HEK293 (cell line): ENCODE results near the gene SHROOM3.

Source experiments
- CTCF ChIA-PET: fragments of 350-600 bp; formaldehyde crosslinking; extraction: SDS; loops from one replicate; lab custom pipeline; 2021; ENCODE audit warnings: antibody characterized with exemption; lab: Yijun Ruan, JAX
- POLR2A ChIA-PET: fragments of 300-600 bp; formaldehyde crosslinking; extraction: SDS; loops from one replicate; lab custom pipeline; 2020; ENCODE audit warnings: antibody characterized with exemption, inconsistent platforms; lab: Yijun Ruan, JAX
- H3K27ac ChIP-seq: fragments of 200-500 bp; sonication (Bioruptor generic); 2 replicates; pipeline ENCODE4 v1.5.1; 2014; ENCODE audit warnings: low read depth, low read length, control low read depth, inconsistent platforms; ENCODE audit errors: extremely low read depth
- H3K36me3 ChIP-seq, 2 experiments: fragments of 200-500 bp in 1 of 2; sonication (Bioruptor generic) in 1 of 2; 1 replicate in 1 of 2; 2 replicates in 1 of 2; pipeline ENCODE4 v1.5.1; 2014 to 2017; ENCODE audit warnings: inconsistent platforms in 2 of 2, low read length in 2 of 2; ENCODE audit not compliant: control insufficient read depth in 2 of 2, insufficient read depth in 1 of 2
- H3K4me1 ChIP-seq: fragments of 200-500 bp; sonication (Bioruptor generic); 2 replicates; pipeline ENCODE4 v1.5.1; 2014; ENCODE audit warnings: mild to moderate bottlenecking, low read length, inconsistent platforms; ENCODE audit not compliant: control insufficient read depth, insufficient read depth
- H3K4me3 ChIP-seq: 2 replicates; pipeline ENCODE4 v1.5.1; 2011; ENCODE audit warnings: low read depth, mild to moderate bottlenecking, control low read depth, low read length, moderate library complexity
- H3K9me3 ChIP-seq: fragments of 200-500 bp; sonication (Bioruptor generic); 2 replicates; pipeline ENCODE4 v1.5.1; 2014; ENCODE audit warnings: low read depth, low read length, inconsistent platforms; ENCODE audit not compliant: control insufficient read depth, insufficient read depth
- BCL6B ChIP-seq: fragments of 450-650 bp; formaldehyde crosslinking; IDR thresholded peaks from 2 replicates; pipeline ENCODE4 v1.5.1; 2017; ENCODE audit warnings: missing biosample characterization, missing genetic modification characterization
- GFI1B ChIP-seq: fragments of 450-650 bp; formaldehyde crosslinking; IDR thresholded peaks from 2 replicates; pipeline ENCODE4 v1.5.1; 2016; ENCODE audit warnings: missing biosample characterization, missing genetic modification characterization
- GLI2 ChIP-seq: fragments of 450-650 bp; formaldehyde crosslinking; IDR thresholded peaks from 2 replicates; pipeline ENCODE4; 2017; ENCODE audit warnings: missing biosample characterization, missing genetic modification characterization, low read depth, borderline replicate concordance
- HOXA7 ChIP-seq: sonication (generic); formaldehyde crosslinking; IDR thresholded peaks from 2 replicates; pipeline ENCODE4 v1.8.1; 2022; ENCODE audit warnings: missing genetic modification reagents, borderline replicate concordance
- OVOL3 ChIP-seq: fragments of 450-650 bp; formaldehyde crosslinking; IDR thresholded peaks from 2 replicates; pipeline ENCODE4 v1.5.1; 2016; ENCODE audit warnings: missing biosample characterization, missing genetic modification characterization
- PRDM4 ChIP-seq: fragments of 450-650 bp; formaldehyde crosslinking; IDR thresholded peaks from 2 replicates; pipeline ENCODE4 v1.5.1; 2017; ENCODE audit warnings: missing biosample characterization, missing genetic modification characterization
- SP3 ChIP-seq: fragments of 450-650 bp; formaldehyde crosslinking; IDR thresholded peaks from 2 replicates; pipeline ENCODE4 v1.5.1; 2016; ENCODE audit warnings: missing biosample characterization, missing genetic modification characterization
- ZBTB10 ChIP-seq: fragments of 450-650 bp; formaldehyde crosslinking; IDR thresholded peaks from 2 replicates; pipeline ENCODE4 v1.5.1; 2016; ENCODE audit warnings: missing biosample characterization, missing genetic modification characterization
- ZBTB26 ChIP-seq: fragments of 450-650 bp; formaldehyde crosslinking; optimal IDR thresholded peaks from 2 replicates; pipeline ENCODE3; 2016; ENCODE audit warnings: missing biosample characterization, mild to moderate bottlenecking, missing genetic modification characterization
- ZFHX2 ChIP-seq: fragments of 450-650 bp; formaldehyde crosslinking; conservative IDR thresholded peaks from 2 replicates; pipeline ENCODE4 v1.5.1; 2016; ENCODE audit warnings: missing biosample characterization, missing genetic modification characterization
- ZFP69B ChIP-seq: fragments of 450-650 bp; formaldehyde crosslinking; IDR thresholded peaks from 2 replicates; pipeline ENCODE4 v1.5.1; 2016; ENCODE audit warnings: missing biosample characterization, missing genetic modification characterization
- ZIC2 ChIP-seq: fragments of 450-650 bp; formaldehyde crosslinking; IDR thresholded peaks from 2 replicates; pipeline ENCODE4 v1.5.1; 2016; ENCODE audit warnings: missing biosample characterization, missing genetic modification characterization
- ZNF133 ChIP-seq: fragments of 450-650 bp; formaldehyde crosslinking; IDR thresholded peaks from 2 replicates; pipeline ENCODE4 v1.5.1; 2016; ENCODE audit warnings: missing biosample characterization, missing genetic modification characterization
- ZNF140 ChIP-seq: fragments of 450-650 bp; formaldehyde crosslinking; IDR thresholded peaks from 2 replicates; pipeline ENCODE4 v1.5.1; 2016; ENCODE audit warnings: missing biosample characterization, missing genetic modification characterization
- ZNF211 ChIP-seq: fragments of 450-650 bp; formaldehyde crosslinking; IDR thresholded peaks from 2 replicates; pipeline ENCODE4 v1.5.1; 2016; ENCODE audit warnings: low read depth, missing biosample characterization, missing genetic modification characterization
- ZNF324 ChIP-seq: fragments of 450-650 bp; formaldehyde crosslinking; IDR thresholded peaks from 2 replicates; pipeline ENCODE4 v1.5.1; 2016; ENCODE audit warnings: missing biosample characterization, missing genetic modification characterization
- ZNF404 ChIP-seq: fragments of 450-650 bp; formaldehyde crosslinking; IDR thresholded peaks from 2 replicates; pipeline ENCODE4 v1.5.1; 2017; ENCODE audit warnings: missing biosample characterization, missing genetic modification characterization
- ZNF473 ChIP-seq: fragments of 450-650 bp; formaldehyde crosslinking; IDR thresholded peaks from 2 replicates; pipeline ENCODE4 v1.5.1; 2017; ENCODE audit warnings: missing biosample characterization, missing genetic modification characterization
- ZNF513 ChIP-seq: fragments of 450-650 bp; IDR thresholded peaks from 2 replicates; pipeline ENCODE4 v1.5.1; 2018; ENCODE audit warnings: missing biosample characterization, missing genetic modification characterization
- ZNF521 ChIP-seq: fragments of 450-650 bp; formaldehyde crosslinking; IDR thresholded peaks from 2 replicates; pipeline ENCODE4 v1.5.1; 2017; ENCODE audit warnings: missing biosample characterization, mild to moderate bottlenecking, missing genetic modification characterization
- ZNF548 ChIP-seq: fragments of 450-650 bp; formaldehyde crosslinking; IDR thresholded peaks from 2 replicates; pipeline ENCODE4 v1.5.1; 2016; ENCODE audit warnings: missing biosample characterization, missing genetic modification characterization
- ZNF555 ChIP-seq: fragments of 450-650 bp; formaldehyde crosslinking; conservative IDR thresholded peaks from 2 replicates; pipeline ENCODE4 v1.5.1; 2017; ENCODE audit warnings: missing biosample characterization, mild to moderate bottlenecking, missing genetic modification characterization, inconsistent platforms
- ZNF596 ChIP-seq: fragments of 450-650 bp; IDR thresholded peaks from 2 replicates; pipeline ENCODE4 v1.5.0; 2018; ENCODE audit warnings: missing biosample characterization, mild to moderate bottlenecking, missing genetic modification characterization, moderate library complexity
- ZNF621 ChIP-seq: fragments of 450-650 bp; formaldehyde crosslinking; IDR thresholded peaks from 2 replicates; pipeline ENCODE4 v1.5.1; 2017; ENCODE audit warnings: missing biosample characterization, missing genetic modification characterization
- ZNF707 ChIP-seq: fragments of 450-650 bp; formaldehyde crosslinking; IDR thresholded peaks from 2 replicates; pipeline ENCODE4 v1.5.1; 2016; ENCODE audit warnings: missing biosample characterization, missing genetic modification characterization
- ZNF792 ChIP-seq: fragments of 450-650 bp; formaldehyde crosslinking; IDR thresholded peaks from 2 replicates; pipeline ENCODE4 v1.5.1; 2016; ENCODE audit warnings: missing biosample characterization, missing genetic modification characterization
- ZNF830 ChIP-seq: fragments of 450-650 bp; IDR thresholded peaks from 2 replicates; pipeline ENCODE4 v1.5.0; 2018; ENCODE audit warnings: missing biosample characterization, missing genetic modification characterization, low read depth, mild to moderate bottlenecking, moderate library complexity
- ZSCAN30 ChIP-seq: fragments of 450-650 bp; IDR thresholded peaks from 2 replicates; pipeline ENCODE4 v1.5.1; 2018; ENCODE audit warnings: missing biosample characterization, mild to moderate bottlenecking, missing genetic modification characterization, moderate library complexity

Gene SHROOM3

GRCh38 chr4:76651616-76652015 lies 216.6 kb downstream of the SHROOM3 start:
- Histone ChIP-seq H3K36me3 (no peaks in the 10 kb centered on the region), H3K27ac (no peak overlapping the region), H3K4me1 (no peaks in the 10 kb centered on the region), H3K4me3 (no peak overlapping the region), H3K9me3 (no peaks in the 10 kb centered on the region)
- ChIA-PET POLR2A (no interaction called here), CTCF (no interaction called here)
- TF ChIP-seq ZNF555 (tag by site-specific recombination): no peak
- no peak for TF ChIP-seq ZFP69B
- no peak for TF ChIP-seq ZNF513 (tag by site-specific recombination)
- no peak for TF ChIP-seq ZNF473 (tag by site-specific recombination)
- TF ChIP-seq ZNF548: no peak
- TF ChIP-seq PRDM4 (tag by site-specific recombination): no peak
- no peak for TF ChIP-seq ZNF324
- TF ChIP-seq ZIC2 (tag by site-specific recombination): no peak
- TF ChIP-seq SP3: no peak
- no peak for TF ChIP-seq ZNF621 (tag by site-specific recombination)
- no peak for TF ChIP-seq ZFHX2
- no peak for TF ChIP-seq ZNF211 (tag by site-specific recombination)
- TF ChIP-seq ZNF792 (tag by site-specific recombination): no peak
- no peak for TF ChIP-seq ZNF404 (tag by site-specific recombination)
- no peak for TF ChIP-seq ZNF133 (tag by site-specific recombination)

GRCh38 chr4:76652389-76652788 lies 217.4 kb downstream of the SHROOM3 start:
- TF ChIP-seq ZNF707 (no peak), GFI1B (tag by site-specific recombination) (no peak), OVOL3 (tag by site-specific recombination) (no peak), HOXA7 (CRISPR knock-in tag) (no peak), ZBTB10 (tag by site-specific recombination) (no peak), ZSCAN30 (no peak), BCL6B (tag by site-specific recombination) (no peak), GLI2 (tag by site-specific recombination) (no peak), ZNF596 (tag by site-specific recombination) (no peak), ZNF140 (tag by site-specific recombination) (no peak), ZNF521 (tag by site-specific recombination) (no peak), ZNF830 (tag by site-specific recombination) (no peak), ZBTB26 (no peak), ZNF513 (tag by site-specific recombination) (no peak)

More at GRCh38 chr4:76652389-76652788, 217.4 kb downstream of the SHROOM3 start:
- Histone ChIP-seq H3K9me3 (no peaks in the 10 kb centered on the region), H3K27ac (no peak overlapping the region), H3K36me3 (no peaks in the 10 kb centered on the region), H3K4me3 (no peak overlapping the region), H3K4me1 (no peaks in the 10 kb centered on the region)
- ChIA-PET POLR2A (no interaction called here), CTCF (no interaction called here)
